Kasumi-1 (cell line): Measurements from ENCODE around the gene SLC2A9.
A peak's percentile ranks its signal among the peaks of the same experiment; 100 is the strongest.

Experiments
- DNase-seq, 2 experiments: peaks; one replicate each; lab custom pipeline; 2025; lab: John Stamatoyannopoulos, UW

SLC2A9 gene

DNA sequence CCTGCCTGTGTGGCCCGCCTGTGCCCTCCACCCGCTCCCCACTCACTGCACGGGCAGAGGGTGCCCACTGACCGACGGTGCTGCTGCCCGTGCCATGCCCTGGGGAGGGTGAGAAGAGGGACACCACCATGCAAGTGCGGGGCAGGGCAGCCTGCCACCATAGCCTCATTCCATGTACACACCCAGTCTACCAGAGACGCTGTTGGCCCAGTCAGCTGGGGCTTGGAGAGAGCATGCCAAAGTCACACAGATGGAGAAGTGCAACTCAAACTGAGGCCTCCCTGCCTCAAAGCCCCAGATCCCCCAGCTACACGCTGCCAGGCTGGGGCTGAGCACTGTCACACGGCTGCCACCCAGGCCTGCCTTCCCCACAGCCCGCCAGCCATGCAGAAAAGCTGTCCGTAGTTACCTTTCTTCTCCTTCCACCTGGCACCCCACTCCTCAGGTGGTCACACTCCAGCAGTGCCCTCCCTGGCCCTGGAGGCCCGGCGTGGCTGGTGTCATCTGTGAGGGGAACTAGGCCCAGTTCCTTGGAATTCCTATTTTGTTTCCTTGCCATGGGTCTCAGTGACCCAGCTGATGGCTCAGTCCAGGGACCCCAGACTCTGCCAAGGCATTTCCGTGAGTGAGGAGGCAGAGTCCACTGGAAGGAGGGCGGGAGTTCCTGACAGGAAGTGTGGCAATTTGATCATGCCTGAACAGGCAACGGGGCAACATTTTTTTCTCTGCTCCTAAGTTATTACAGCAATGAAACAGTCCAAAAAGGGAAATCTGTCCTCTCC lies at the start of gene SLC2A9:
Gene SLC2A9, minus strand, starts transcription at position 627 of the 782 bp plus-strand sequence. Its CDS starts 68 bp downstream, at position 559.
- peak; percentile 54 to 66 for DNase-seq

DNA sequence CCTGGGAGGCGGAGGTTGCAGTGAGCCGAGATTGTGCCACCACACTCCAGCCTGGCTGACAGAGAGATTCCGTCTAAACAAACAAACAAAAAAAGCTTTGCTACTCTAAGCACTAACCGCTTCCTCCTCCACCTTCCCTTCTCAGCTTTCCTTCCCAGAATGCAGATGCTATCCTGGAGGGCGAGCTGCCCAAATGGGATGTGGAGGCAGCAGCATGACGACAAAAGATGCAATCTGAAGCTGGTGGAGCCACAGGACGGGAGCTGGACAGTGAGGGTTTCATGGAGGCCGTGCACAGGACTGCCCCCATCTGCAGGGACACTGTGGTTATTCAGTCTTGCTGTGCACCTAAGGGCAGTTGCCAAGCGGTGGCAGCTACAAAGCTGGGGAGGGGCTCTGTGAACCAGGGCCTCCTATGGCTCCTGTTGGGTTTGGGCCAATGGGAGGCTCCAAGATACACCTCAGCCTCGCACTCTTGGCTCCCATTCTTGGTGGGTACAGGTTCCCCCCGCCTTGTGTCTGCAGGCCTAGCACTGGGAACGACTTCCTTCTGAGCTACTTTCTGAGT lies 47.9 kb upstream of the SLC2A9 start:
- DNase-seq = no peak

- DNase-seq = no peak
Observed at GRCh38 chr4:10066670-10067651, 45.7 kb upstream of the SLC2A9 start.

DNA sequence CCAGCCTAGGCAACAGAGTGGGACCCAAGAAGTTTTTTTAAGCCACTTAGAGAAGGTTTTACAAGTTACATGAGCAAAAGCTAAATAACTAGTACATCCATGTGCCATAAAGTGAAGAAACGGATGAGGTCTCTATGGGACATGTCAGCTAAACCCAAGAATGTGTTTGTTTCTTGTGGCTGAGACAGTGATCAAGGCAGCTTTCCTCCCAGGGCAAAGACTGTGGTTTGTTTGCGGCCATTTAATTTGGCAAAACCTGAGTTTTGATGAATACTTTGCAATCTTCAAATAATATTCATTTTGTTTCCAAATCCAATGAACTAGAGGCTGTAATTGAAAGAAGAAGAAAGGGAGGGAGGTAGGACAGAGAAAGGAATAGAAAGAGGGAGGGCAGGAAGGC lies 44.9 kb upstream of the SLC2A9 start:
- DNase-seq = no peak

DNA sequence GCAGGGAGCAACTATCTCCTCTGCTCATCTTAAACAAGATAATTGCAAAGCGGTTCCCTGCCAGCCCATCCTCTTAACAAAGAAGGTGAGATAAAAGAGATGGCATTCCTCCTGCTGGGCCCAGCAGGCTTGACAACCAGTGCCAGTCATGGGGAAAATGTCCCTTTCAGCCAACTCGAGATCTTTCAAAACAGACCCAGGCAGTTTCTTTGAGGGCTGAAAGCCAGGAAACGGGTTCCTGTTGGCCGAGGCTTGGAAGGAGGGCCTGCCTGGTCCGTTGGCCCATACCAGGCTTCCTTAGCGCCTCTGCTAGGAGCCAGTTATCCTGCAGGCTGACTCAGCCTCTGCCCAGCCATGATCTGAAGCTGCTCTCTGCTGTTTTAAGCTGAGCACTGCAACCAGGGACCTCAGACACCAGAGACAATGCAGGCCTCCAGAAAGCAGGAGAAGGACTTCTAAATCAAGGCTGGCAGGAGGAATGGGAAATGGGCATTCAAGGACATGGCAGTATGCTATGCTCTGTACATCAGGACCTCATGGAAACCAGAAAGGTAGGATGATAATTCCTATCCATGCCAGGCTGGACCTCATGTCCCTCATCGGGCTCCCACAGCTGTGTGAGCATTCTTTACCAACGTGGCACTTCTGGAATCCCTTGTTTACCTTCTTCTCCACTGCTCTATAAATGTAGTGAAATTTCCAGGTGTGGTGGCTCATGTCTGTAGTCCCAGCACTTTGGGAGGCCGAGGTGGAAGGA lies 42.4 kb upstream of the SLC2A9 start:
- DNase-seq = peak; percentile 63 to 66

- DNase-seq = no peak
Observed at GRCh38 chr4:10061650-10062415, 40.5 kb upstream of the SLC2A9 start.

DNA sequence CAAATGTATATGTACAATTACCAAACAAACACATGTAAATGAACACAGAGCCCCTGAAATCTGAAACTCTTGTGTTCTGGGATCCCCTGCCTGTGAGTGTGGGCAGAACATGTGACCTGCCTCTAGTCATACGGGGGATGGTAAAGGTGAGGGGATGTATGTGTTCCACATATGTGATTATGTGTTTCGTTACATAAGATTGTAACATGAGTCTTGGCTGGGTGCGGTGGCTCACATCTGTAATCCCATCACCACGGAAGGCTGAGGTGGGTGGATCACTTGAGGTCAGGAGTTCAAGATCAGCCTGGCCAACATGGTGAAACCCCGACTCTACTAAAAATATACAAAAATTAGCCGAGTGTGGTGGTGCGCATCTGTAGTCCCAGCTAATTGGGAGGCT lies 37.1 kb upstream of the SLC2A9 start:
- DNase-seq = no peak

DNA sequence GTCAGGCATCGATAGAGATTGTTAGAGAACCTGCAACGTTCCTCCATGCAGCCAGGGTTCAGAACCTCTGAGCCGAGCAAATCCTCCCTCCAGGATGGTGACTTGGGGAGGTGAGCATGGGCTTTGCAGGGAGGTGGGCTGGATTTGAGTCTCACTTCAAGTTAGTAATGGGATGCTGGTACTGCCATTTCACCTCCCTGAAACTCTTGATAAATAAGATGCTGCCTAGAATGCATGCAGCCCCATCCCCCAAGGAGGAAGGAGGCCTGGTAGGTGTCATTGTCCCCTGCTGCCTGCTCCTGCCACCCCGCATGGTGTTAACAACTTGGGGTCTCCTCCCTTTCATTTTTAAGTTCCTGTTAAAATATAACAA lies 35.7 kb upstream of the SLC2A9 start:
- DNase-seq = no peak

DNA sequence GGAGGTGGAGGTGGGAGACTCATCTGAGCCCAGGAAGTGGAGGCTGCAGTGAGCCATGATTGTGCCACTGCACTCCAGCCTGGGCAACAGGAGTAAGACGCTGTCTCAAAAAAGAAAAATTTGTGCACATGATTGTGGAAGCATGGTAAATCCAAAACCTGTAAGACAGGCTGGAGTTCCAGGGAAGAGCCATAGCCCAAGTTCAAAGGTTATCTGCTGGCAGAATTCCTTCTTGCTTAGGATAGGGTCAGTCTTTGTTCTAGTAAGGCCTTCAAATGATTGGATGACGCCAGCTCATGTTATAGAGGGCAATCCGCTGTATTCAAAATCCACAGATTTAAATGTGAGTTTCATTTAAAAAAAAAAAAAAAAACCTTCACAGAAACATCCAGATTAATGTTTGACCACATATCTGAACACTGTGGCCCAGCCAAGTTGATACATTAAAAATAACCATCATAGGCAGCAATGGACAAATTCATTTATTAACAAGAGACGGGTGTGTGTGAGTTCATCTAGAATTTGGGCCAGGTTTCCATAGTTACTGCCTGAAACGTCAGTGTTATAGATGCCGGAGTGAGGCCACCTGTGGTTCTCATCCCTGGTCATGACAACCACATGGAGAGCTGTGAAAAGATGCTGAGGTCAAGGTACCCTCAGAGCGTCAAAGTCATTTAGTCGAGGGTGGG lies 35.2 kb upstream of the SLC2A9 start:
- DNase-seq = no peak

DNA sequence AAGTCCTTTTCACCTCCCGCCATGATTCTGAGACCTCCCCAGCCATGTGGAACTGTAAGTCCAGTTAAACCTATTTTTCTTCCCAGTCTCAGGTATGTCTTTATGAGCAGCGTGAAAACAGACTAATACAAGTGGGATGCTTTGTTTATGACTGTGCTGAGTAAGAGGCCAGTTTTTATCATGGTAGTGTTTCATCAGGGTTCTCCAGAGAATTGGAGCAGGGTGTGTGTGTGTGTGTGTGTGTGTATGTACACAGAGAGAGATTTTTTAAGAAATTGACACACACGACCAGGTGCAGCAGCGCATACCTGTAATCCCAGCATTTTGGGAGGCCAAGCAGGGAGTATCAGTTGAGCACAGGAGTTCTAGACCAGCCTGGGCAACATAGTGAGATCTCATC lies 34.6 kb upstream of the SLC2A9 start:
- DNase-seq = no peak

- DNase-seq = no peak
Observed at GRCh38 chr4:10054571-10055041, 33.3 kb upstream of the SLC2A9 start.

DNA sequence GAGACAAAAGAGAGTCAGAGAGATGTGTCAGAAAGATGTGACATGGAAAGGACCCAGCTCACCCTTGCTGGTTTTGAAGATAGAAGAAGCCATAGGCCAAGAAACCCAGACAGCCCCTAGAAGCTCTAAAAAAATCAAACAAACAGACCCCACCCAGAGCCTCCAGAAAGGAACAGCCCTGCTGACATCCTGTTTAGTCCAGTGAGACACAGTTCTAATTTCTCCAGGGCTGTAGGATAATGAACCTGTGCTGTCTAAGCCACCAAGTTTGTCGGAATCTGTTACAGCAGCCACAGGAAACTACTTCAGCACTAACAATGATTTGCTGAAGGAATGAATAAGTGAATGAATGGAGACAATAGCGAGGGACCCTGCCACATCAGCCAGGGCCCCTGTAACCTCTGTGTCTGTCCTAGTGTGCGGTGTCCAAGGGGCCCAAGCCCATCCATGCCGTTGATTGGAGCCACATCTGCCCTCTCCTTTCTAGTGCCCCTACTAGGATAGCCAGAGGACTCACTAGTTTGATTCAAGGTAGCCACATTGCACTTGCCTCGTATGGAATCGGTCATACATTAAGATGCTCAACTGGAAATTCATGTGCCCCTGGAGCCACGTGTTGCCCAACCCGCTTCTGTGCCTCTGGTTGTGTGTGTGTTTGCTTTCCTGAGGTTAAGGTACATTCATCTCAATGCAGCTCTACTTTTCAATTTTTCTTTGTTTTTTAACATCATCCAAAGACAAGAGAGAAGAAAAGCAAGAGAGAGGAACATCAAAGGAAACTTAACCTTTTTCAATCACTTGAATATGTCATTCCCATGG lies 32.5 kb upstream of the SLC2A9 start:
- no peak for DNase-seq

- DNase-seq = no peak
Observed at GRCh38 chr4:10051517-10052135, 30.3 kb upstream of the SLC2A9 start.

DNA sequence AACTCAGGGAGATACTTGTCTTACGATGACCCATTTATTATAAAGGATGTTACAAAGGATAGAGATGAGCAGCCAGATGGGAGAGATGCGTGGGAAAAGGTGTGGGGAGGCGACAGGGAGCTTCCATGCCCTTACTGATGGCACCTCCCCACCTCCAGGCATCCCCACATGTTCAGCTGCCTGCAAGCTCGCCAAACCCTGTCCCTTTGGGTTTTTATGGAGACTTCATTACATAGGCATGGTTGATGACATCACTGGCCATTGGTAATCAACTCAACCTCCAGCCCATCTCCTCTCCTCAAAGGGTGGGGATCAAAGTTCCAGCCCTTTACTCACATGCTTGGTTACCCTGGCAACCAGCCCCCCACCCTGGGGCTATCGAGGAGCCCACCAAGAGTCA lies 29.4 kb upstream of the SLC2A9 start:
- DNase-seq = no peak

GRCh38 chr4:10050261-10050661 lies 29.0 kb upstream of the SLC2A9 start:
- no peak for DNase-seq

GRCh38 chr4:10048941-10049697 lies 27.8 kb upstream of the SLC2A9 start:
- DNase-seq = no peak

- DNase-seq = peak; percentile 21 to 44
Observed at GRCh38 chr4:10047967-10048366, 26.7 kb upstream of the SLC2A9 start.

DNA sequence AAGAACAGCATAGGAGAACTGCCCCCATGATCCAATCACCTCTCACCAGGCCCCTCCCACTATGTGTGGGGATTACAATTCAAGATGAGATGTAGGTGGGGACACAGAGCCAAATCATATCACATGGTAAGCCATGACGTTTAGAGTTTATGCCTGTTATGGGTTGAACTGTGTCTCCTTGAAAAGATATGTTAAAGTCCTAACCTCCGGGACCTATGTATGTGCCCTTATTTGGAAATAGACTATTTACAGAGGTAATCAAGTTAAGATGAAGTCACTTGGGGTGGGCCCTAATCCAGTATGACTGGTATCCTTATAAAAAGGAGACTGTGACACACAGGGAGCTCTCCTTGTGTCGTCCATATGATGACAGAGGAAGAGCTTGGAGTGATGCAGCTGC lies 25.2 kb upstream of the SLC2A9 start:
- no peak for DNase-seq
